Stimulated activated CD4-positive, alpha-beta T cell treated with anti-CD3 and anti-CD28 coated beads, Interleukin-1b, Interleukin-23, amount 100 ng/mL, for 48 hours (primary cell): ENCODE measurements around the gene MAP2K2.

ENCODE experiments used
- DNase-seq: peaks from one replicate; pipeline ENCODE4 v3.0.0-alpha.2; 2020

The MAP2K2 gene

DNA sequence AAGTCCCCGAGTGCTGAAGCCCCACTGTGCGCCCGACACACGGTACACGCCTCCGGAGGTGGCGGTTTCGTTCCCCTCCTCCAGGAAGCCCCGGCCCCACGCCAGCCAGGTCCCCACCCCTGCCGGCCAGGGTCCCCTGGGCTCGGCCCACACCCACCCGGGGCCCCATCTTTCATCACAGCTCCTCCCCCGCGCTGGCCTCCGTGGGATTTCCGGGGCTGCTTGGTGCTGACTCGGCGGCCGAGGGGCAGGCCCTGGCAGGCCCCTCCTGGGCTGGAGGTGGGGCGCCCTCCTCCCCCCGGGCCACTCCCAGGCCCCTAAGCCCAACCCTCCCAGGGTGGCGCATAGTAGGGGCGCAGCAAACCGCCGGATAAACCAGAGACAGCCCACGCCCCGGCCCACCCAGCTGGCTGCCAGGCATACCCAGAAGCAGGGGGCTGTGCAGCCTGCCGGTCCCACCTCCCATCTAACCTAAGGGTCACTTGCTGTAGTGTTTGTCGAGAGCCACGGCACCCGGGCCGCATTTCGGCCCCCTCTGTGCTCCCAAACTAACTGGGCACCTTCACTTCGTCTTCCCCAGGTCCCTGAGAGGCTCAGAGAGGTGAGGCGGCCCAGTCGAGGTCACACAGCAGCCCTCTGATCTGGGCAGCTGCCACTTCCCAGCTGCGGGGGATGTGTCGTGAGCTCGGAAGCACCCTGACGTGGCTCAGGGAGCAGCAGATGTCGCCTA, 63.9 kb downstream of the MAP2K2 start:
- DNase-seq = peak; percentile 40

DNA sequence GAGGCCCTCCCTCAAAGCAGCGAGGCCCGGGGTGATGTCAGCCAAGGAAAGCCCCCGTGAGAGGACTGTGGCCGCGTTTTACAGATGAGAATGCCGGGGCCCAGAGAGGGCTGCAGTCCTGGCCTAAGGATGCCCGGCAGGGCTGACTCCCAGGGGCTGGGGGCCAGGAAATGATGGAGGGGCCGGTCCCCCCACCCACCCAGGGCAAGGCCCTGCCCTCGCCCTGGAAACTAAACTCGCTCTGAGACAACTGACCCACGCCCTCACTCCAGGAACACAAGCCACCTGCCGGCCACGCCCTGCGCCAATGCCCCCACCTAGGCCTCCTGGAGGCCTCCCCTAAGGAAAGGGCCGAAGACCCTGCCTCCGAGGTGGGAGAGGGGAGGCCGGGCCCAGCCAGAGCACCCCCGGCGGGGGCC, 64.5 kb downstream of the MAP2K2 start:
- DNase-seq = no peak

DNA sequence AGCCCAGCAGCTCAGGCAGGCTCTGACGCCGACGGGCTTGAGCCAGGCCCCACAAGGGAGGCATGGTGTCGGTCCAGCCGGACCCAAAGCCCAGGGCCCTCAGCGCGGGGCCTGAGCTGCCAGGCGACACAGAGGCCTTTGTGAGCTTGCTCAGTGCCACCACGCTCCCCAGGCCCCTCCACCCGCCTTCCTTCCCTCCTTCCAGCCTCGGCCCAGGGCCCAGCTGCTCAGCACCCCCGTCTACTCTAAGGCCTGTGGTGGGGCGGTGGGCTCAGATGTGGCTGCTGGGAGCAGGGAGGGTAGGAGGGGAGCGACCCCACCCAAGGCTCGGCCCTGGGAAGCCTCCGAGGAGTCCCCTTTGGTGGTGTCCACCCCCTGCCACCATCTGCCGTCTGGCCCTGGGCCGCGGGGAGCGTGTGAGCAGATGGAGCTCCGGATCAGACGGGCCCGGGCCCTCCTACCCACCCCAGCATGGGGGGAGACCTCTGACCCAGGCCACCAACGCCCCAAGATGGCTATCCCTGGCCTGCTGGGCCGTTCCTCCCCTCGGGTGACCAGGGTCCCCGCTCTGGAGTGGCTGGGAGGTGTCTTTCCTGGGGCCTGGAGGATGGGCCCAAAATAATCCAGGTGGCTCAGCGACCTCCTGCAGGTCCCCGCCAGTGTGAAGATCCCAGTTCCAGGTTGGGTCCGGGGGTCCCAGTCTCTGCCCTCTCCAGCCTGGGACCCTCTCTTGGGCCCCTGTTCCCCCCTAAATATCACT, 65.0 kb downstream of the MAP2K2 start:
- DNase-seq = no peak

DNA sequence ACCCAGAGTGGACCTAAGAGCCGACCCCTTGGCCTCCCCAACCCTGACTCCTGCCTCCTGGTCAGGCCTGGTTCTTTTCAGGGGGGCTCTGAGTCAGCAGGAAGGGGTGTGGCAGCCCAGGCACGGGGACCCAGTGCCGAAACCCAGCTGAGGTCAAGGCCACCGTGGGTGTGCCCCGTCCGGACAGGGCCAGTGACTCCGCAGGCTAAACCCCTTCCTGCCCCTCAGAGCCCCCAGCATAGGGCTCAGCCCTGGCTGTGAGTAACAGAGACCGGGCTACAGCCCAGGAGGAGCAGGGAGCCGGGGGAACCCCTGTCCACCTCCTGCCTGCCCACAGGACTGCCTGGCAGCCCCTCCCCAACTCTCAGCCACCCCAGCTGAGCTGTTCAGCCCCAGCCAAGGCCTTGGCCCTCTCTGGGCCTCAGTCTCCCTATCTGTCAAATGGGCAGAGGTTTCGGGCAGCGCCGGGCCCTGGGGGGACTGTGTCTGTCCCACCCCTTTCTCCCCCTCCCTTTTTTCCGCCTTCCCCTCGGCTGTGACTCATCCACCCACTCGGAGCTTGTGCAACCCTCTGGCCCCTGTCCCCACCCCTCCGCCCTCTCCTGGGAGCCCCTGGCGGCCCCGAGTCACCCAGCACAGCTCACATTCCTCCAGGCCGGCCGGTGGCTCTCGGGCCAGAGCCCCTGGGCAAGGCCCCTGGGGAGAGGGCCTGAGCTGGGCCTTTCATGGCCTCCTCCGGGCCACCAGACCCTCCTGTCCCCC, 65.8 kb downstream of the MAP2K2 start:
- DNase-seq = peak; percentile 47

DNA sequence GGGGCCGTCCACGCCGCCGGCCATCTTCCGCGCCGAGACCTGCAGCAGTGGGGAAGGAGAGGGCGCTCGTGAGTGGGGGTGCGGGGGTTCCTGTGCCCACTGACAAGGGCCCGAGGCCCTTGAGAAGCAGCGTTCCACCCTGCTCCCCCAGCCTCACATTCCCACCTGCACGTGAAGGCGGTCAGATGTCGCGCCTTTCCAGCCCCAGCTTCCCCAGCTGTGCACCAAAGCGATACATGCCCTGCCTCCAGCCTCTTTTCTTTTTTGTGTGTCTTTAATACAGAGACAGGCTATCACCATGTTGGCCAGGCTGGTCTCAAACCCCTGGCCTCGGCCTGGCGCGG, 68.7 kb downstream of the MAP2K2 start:
- no peak for DNase-seq

DNA sequence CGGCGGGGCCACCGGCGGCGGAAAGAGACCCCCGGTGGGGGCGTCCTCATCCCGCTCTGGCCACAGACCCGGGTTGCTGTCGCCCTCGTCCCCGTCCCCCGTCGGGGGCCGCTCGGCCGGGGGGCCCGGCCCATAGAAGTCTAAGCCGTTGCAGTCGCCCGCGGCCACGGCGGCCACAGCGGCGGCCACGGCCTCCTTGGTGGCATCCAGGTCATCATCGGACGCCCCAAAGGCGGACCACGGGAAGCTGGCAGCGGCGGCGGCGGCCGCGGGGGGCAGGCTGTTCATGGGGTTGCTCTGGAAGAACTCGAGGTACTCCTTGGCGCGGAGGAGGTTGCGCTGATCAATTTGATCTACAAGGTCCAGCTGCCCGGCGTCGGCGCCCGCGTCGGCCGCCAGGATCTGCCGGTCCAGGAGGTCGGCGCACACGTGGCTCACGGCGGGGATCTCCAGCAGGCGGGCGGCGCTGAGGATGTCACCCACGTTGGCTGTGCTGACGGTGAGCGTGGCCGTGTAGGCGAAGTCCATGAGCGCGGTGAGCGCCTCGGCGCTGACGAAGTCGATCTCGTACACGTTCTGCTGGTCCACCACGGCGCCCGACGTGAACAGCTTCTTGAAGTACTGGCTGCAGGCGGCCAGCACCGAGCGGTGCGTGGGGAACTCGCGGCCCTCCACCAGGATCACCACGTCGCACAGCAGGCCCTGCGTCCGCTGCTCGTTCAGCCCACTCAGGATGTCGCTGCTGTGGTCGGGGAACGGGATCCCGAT, 69.3 kb downstream of the MAP2K2 start:
- no peak for DNase-seq

DNA sequence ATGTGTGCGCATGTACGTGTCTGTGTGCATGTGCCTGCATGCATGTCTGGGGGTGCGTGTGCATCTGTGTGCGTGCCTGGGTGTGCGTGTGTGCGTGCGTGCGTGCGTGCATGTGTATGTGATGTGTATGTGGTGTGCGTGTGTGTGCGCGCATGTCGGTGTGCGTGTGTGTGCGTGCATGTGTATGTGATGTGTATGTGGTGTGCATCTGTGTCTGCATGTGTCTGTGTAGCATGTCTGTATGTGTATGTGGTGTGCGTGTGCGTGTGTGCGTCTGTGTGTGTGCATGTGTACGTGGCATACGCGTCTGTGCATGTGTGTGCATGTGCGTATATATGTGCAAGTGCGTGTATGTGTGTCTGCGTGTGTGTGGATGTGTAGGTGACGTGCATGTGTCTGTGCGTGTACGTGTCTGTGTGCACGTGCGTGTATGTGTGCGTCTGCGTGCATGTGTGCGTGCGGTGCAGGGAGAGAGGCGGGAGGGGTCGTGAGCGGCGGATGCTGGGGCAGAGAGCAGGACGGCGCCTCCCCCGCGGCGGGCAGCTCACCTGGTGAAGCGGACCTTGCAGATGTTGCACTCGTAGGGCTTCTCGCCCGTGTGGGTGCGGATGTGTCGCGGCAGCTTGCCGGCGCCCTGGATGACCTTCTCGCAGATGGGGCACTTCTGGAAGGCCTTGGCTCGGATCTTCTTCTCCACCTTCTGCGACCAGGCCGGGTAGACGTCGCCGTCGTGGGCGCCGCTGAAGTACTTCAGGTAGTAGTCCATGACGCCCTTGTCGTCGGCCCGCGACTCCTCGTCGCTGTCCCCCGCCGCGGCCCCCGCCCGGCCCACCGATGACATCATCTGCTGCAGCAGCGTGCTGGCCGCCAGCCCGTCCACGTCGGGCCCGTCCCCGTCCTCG, 70.2 kb downstream of the MAP2K2 start:
- DNase-seq = no peak

DNA sequence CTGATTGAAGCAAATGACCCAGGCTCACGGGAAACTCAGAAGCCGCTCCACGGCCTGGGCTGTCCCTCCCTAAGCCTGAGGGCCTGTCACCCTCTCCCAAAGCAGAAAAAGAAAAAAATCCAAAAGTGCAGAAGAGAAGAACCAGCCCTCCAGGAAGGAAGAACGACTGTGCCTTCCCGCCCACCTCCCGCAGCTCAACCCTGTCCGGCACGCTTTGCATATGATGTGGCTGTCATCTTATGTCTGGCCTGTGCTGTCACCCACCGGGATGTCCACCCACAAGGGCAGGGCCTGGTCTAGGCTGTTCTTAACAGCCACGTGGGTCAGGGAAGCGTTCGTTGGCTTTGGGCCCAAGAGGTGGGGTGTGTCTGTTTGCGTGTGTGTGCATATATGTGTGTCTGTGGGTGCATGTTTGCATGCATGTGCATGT, 70.9 kb downstream of the MAP2K2 start:
- no peak for DNase-seq

DNA sequence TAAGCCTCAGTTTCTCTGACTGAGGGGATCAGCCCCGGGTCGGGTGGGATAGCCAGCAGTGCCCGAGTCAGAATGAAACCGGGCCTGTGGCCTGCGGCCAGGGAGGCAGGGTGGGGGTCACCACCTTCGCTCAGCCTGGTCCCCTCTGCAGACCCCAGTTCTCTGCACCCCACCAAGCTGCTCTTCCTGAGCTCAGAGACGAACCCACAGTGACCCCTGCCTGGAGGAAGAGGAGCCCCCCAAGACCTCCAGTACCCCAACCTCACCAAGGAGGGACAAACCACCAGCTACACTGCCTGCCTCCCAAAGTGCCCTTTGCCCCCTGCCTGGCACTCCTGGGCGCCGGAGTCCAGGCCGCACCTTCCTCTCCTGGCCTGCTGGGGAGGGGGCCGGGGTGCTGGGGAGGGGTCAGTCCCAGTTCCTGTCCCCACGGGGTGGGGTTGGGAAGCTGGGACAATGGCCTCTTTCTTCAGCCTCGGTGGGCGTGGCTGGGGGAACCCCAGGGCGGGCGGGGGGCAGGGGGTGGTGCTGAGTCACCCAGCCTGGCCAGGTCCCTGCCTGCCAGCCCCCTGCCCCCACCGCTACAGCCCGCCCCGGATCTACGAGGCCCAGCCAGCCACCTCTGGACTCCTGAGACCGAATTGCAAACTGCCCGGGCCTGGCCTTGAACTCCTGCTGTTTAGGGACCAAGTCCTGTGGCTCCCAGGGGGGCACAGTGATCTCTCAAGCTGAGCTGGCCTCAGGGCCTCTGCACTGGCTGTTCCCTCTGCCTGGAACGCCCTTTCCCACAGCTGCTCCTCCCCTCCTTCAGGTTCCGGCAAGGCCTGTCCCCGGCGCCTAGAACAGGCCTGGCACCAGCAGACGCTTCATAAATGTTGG, 71.6 kb downstream of the MAP2K2 start:
- DNase-seq = no peak

DNA sequence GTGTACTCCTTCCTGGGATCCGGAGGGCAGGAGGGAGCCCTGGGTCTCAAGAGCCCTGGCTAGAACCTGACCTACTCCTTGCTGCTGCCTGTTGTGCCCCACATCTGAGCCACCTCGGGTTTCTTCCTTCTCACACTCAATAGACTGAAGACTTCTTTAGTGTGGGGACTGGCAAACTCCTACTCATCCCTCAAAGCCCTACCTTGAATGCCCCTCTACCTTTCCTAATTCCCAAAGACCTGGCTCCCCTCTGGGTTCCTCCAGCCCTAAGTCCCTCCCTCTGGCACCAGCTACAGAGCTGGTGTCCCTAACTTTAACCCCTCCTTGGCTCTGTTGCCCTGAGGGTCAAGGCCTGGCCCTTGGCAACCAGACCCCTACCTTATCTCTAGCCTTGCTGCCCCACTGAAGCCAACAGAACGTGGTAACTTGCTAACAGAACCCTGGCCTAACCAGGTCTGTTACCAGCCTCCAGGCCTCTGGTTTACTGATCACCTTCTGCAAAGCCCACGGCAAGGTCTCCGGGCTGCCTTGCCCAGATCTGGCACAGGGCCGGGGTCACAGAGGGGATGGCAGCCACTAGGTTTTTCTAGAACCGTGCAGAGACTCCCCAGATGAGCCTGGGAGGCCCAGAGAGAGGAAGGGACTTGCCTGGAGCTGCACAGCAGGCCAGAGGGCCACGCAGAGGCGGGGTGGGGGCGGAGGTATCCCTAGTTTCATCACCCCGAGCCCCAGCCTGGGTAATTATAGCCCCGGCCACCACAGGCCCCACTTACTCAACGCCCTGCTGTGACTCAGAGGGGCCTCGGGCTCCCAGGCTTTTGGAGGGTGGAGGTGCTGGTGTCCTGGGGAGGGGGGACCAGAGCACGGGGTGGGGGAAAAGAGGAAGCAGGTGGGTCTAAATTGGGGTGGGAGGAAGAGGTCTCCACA, 72.5 kb downstream of the MAP2K2 start:
- DNase-seq = no peak

DNA sequence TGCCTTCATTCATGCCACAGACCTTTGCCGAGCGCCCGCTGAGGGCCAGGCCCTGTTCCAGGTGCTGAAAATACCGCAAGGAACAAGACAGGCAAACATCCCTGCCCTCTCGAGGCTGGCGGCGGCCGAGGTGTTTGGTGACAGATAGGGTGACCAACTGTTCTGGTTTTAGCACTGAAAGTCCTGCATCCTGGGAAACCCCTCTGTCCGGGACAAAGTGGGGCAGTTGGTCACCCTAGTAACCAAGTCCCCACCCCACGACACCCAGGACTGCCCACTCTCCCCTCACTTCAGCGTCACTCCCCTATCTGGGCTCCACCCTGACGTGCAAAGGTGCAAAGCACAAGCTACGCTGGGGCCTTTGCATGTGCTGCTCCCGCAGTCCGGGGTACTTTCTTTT, 74.5 kb downstream of the MAP2K2 start:
- no peak for DNase-seq

DNA sequence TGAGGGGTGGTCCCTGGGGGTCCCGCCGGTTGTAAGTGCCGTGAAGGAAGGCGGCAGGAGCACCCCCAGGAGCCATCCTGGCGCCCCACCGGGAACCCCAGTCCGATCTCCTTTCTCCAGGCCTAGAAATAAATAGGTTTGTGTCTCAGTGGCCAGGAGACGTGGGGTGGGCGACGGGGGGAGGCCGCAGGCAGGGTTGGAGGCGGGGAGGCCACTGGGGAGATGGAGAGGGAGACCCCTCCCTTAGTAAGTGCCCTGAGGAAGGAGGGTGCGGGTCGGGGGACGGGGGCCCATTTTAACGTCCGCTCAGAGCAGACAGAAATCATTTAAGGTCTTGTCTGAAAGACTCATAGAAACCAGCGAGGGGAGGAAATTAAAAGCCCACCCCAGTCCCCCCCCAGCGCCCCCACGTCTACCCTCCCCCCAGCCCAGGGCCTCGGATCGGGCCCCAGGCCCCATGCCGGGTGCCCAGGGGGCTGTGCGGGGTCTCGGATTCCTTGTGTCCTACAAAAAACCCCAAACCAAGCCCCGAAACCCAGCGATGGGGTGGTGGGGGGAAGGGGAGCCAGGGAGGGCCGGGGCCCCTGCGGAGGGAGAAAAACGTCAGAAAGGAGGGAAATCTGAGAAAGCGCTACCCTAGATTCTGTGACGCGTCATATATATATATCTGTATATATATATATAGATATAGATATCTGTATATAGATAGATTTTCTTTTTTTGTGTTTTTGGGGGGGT, 76.8 kb downstream of the MAP2K2 start:
- DNase-seq = no peak

DNA sequence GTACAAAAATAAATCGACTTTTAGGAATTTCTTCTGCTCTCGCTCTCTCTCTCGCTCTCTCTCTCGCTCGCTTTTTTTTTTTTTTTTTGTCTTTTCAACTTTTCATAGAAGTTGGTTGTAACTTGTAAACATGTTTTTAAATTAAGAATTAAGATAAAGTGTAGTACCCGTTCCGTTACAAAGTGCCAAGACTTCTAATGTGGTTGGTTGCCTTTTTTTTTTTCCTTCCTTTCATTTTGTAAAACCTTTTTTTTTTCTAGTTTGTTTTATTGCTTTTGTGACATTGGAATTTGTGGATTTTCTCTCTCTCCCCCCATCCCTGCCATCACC, 77.6 kb downstream of the MAP2K2 start:
- no peak for DNase-seq

DNA sequence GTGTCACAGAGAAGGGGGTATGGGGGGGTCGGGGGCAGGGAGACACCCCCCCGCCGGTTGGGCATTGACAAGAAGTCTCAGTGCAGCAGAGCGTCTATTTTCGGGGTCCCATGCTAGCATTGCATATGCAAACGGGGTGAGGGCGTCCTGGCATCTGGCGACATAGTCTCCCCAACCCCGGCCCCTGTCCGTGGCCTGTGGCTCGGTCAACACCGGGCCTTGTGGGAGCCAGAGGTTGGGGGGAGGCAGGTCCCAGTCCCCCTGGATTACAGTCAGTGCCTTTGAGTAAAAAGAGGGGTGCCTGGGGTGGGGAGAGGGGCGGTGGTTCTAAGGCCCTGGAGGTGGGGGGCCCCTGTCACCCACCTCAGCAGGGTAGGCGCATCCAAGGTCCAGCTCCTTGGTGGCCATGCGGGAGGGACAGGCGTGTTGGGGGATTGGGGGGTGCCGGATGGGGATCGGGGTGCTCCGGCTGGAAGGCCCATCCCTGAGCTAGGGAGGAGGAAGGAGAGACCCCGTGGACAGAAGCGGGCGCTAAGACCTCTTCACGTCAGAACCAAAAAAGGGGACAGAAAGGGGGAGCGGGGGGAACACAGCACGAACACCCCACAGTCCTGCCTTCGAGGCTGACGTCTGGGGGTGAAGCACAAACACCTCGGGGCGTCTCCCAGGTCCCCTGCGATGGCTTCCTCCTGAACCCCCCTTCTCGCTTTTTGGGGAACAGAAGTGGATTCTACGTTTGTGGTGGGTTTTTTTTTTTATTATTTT, 78.1 kb downstream of the MAP2K2 start:
- no peak for DNase-seq

DNA sequence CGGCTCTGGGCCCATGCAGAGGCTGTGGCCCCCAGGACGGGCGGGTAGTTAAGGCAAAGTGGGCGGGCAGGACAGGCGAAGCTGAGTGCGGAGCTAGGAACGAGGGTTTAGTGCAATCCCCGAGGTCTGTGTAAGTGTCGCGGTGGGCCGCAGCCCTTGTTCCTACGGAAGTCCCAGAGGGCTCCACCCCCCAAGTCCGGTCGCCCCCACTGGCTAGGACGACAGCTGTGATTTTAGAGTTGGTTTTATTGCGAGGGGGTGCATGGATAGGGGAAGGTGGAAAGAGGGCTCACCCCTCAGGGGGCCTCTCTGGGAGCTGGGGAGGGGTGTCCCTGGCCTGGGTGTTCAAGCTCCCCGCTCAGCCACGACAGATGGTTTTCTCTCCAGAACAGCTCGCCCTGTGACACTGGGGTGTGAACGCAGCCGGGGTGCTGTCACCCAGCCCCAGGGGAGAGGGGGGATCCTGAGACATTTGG, 78.9 kb downstream of the MAP2K2 start:
- DNase-seq = no peak

DNA sequence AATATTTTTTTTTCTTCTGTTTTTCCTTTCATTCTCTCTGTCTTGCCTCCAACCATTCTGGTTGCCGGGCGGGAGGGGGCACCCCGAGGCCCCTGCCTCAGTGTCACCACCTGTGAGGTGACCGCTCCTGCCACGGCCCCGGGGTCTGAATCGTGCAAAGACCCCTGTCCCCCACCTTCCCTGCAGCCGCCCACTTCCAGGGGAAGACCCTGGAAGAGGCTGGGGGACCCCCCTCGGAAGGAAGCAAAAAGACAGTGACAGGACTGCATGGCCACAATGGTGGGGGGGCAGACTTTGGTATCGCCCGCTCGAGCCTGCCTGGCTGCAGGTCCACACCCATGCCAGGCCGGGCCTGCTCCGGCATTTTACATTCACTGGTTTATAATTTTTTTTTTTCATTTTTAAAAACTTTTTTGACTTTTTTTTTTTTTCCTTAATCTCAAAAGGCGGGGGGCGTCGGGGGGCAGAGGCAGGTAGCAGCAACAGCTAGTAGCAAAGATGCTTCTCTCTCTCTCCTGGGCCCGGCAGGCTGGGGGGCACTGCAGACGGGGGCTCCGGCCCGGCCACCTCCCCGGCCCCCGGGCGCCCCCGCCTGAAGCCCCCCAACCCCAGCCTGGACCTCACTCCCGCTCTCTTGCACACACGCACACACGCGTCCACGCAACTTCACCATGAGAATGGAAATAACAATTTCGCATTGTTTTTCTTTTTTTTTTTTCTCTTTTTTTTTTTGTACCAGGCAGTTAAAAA, 79.8 kb downstream of the MAP2K2 start:
- DNase-seq = no peak

DNA sequence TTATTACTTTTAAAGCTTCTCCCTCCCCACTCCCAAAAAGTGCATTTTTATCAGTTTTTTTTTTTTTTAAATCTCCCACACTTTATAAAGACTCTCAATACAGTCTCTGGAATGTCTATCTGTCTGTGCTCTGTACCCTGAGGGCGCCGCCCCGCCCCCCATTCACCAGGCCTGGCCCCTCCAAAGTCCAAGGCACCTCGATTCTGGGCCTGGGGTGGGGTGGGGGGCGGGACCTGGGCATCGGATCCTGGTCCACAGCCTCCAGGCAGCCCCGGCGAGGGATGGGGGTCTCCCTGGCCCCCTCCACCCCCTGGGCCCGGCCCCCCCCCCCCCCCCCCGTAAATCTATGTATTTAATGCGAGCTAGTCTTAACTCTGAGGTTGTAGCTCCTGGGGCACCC, 80.5 kb downstream of the MAP2K2 start:
- DNase-seq = no peak

DNA sequence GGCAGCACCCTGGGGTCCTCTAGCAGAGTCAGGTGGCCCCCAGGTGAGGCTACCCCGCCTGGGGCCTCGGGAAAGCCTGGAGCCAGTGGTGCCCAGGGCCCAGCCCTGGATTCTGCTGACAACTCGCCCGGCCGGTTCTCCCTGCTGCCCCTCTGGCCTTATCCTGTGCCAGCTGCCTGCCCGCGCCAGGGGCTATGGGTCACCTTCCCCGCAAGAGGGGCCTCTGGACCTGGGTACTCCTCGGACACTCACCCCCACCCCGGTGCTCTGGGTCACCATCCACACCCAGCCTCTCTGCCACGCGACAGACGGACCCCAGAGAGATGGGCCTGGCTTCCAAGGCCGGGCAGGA, 81.2 kb downstream of the MAP2K2 start:
- DNase-seq = no peak
